GM12878 (cell line): Measurements from ENCODE around the gene SLC15A4. TPM values are rescaled to one million over a fixed set of nuclear protein-coding genes. Genes with fewer than 3 reads are reported as not detected.
A peak's percentile ranks its signal among the peaks of the same experiment; 100 is the strongest.

Experiments
- BMI1 ChIP-seq: fragments of 450-650 bp; IDR thresholded peaks from 2 replicates; pipeline ENCODE4 v1.6.1; 2016; ENCODE audit warnings: mild to moderate bottlenecking, moderate library complexity, borderline replicate concordance
- CEBPZ ChIP-seq: fragments of 150-350 bp; IDR thresholded peaks from 2 replicates; pipeline ENCODE4 v1.6.1; 2016; ENCODE audit warnings: low read depth, low read length
- CREB1 ChIP-seq: IDR thresholded peaks from 2 replicates; pipeline ENCODE4 v1.6.1; 2012; ENCODE audit warnings: low read depth, mild to moderate bottlenecking, inconsistent platforms
- EP300 ChIP-seq, 2 experiments: fragments of 150-350 bp in 1 of 2; IDR thresholded peaks; 2 replicates each; pipeline ENCODE4 v1.6.1; 2011 to 2012; ENCODE audit warnings: low read depth in 2 of 2, low read length in 2 of 2, borderline replicate concordance in 1 of 2, improper control_type of control experiment in 1 of 2, inconsistent platforms in 1 of 2; ENCODE audit not compliant: control insufficient read depth in 1 of 2
- FOXM1 ChIP-seq: IDR thresholded peaks from 2 replicates; pipeline ENCODE4 v1.6.1; 2012; ENCODE audit warnings: low read depth, mild to moderate bottlenecking, inconsistent platforms, low read length, moderate library complexity
- HDAC2 ChIP-seq: fragments of 200-600 bp; sonication (generic); IDR thresholded peaks from 2 replicates; pipeline ENCODE4 v1.6.1; 2017
- HSF1 ChIP-seq: fragments of 150-350 bp; IDR thresholded peaks from 2 replicates; pipeline ENCODE4 v1.6.1; 2014; ENCODE audit warnings: mild to moderate bottlenecking, low read depth, low read length
- IRF4 ChIP-seq: IDR thresholded peaks from 2 replicates; pipeline ENCODE4 v1.6.1; 2011; ENCODE audit warnings: low read depth, low read length
- JUNB ChIP-seq: IDR thresholded peaks from 2 replicates; pipeline ENCODE4 v1.6.1; 2016; ENCODE audit warnings: antibody characterized with exemption, mild to moderate bottlenecking
- LARP7 ChIP-seq: fragments of 450-650 bp; IDR thresholded peaks from 2 replicates; pipeline ENCODE4 v1.6.1; 2017; ENCODE audit warnings: mild to moderate bottlenecking
- MTA2 ChIP-seq: fragments of 450-650 bp; IDR thresholded peaks from 2 replicates; pipeline ENCODE4 v1.6.1; 2016; ENCODE audit warnings: low read depth, mild to moderate bottlenecking, moderate library complexity
- NFXL1 ChIP-seq: fragments of 450-650 bp; IDR thresholded peaks from 2 replicates; pipeline ENCODE4 v1.6.1; 2017; ENCODE audit warnings: antibody characterized with exemption, mild to moderate bottlenecking, borderline replicate concordance
- NR2C1 ChIP-seq: fragments of 450-650 bp; IDR thresholded peaks from 2 replicates; pipeline ENCODE4 v1.6.1; 2017; ENCODE audit warnings: antibody characterized with exemption, mild to moderate bottlenecking, moderate library complexity
- RB1 ChIP-seq: fragments of 450-650 bp; formaldehyde crosslinking; IDR thresholded peaks from 2 replicates; pipeline ENCODE4 v1.6.1; 2017; ENCODE audit warnings: mild to moderate bottlenecking, borderline replicate concordance
- SKIL ChIP-seq: fragments of 450-650 bp; IDR thresholded peaks from 2 replicates; pipeline ENCODE4 v1.6.1; 2017; ENCODE audit warnings: mild to moderate bottlenecking, low read depth, inconsistent platforms; ENCODE audit not compliant: poor library complexity, severe bottlenecking
- SPI1 ChIP-seq: IDR thresholded peaks from 2 replicates; pipeline ENCODE4 v1.6.1; 2011; ENCODE audit warnings: low read depth, mild to moderate bottlenecking, low read length, moderate library complexity, borderline replicate concordance; ENCODE audit not compliant: insufficient read depth
- STAT1 ChIP-seq: fragments of 450-650 bp; conservative IDR thresholded peaks from 2 replicates; pipeline ENCODE4 v1.6.1; 2014; ENCODE audit warnings: antibody characterized with exemption, mild to moderate bottlenecking
- TARDBP ChIP-seq: IDR thresholded peaks from 2 replicates; pipeline ENCODE4 v1.6.1; 2016; ENCODE audit warnings: borderline replicate concordance
- TBL1XR1 ChIP-seq: IDR thresholded peaks from 2 replicates; pipeline ENCODE4 v1.6.1; 2012; ENCODE audit warnings: low read depth, low read length, improper control_type of control experiment
- ZBED1 ChIP-seq: IDR thresholded peaks from 2 replicates; pipeline ENCODE4 v1.6.1; 2016; ENCODE audit warnings: borderline replicate concordance
- ZSCAN29 ChIP-seq: fragments of 450-650 bp; IDR thresholded peaks from 2 replicates; pipeline ENCODE4 v1.6.1; 2017; ENCODE audit warnings: mild to moderate bottlenecking, moderate library complexity
- polyA plus RNA-seq, 11 experiments: library from polyadenylated mRNA; depleted of rRNA in 4 of 11; unstranded in 6 of 11; stranded (reverse) in 5 of 11; fragments of >200 nt; fragmentation: Nextera tagmentation in 4 of 11; fragmentation: Illumina TruSeq in 1 of 11; extraction: Ambion mirVana in 4 of 11; extraction: Trizol in 1 of 11; gene quantifications; 1 replicate in 1 of 11; 2 replicates in 10 of 11; pipeline versions ENCODE4 v1.2.1 to v1.2.3, GENCODE V29; 2011 to 2016; ENCODE audit warnings: inconsistent platforms in 2 of 11, missing spikeins in 2 of 11, low read depth in 1 of 11
- total RNA-seq, 4 experiments: library from RNA; depleted of rRNA in 3 of 4; stranded (reverse); fragments of >200 nt in 3 of 4; fragmentation: Illumina TruSeq in 1 of 4; extraction: Trizol in 1 of 4; gene quantifications; 2 replicates each; pipeline versions ENCODE4 v1.2.1 to v1.2.3, GENCODE V29; 2013 to 2021

SLC15A4 gene
- total and polyA plus RNA-seq, 10 of the 15 experiments (the other 5 are each of a cell fraction or from before 2014, with no cell fraction given), result 12.7 to 257 (median 36.6) TPM

GRCh38 chr12:128820253-128820652, 3.5 kb downstream of the SLC15A4 start (continued):
- TF ChIP-seq CEBPZ (no peak), SPI1 (no peak), CREB1 (peak; percentile 89), ZBED1 (no peak), MTA2 (peak; percentile 11; the same call in 1 of the 2 replicates), HDAC2 (no peak), TBL1XR1 (peak; percentile 9; the same call in 1 of the 2 replicates), NR2C1 (no peak), ZSCAN29 (0 out of 2 replicates have a peak, but pooled peaks have one; percentile 4), SKIL (no peak), HSF1 (no peak), TARDBP (no peak), IRF4 (no peak), LARP7 (no peak), NFXL1 (no peak), BMI1 (0 out of 2 replicates have a peak, but pooled peaks have one; percentile 13), EP300 (IDR thresholded peaks at IDR 0.05; ENCODE audit: borderline replicate concordance in 1 of 2, control insufficient read depth in 1 of 2, low read depth in 2 of 2, low read length in 2 of 2) (no peak), RB1 (no peak), JUNB (no peak), STAT1 (no peak), FOXM1 (no peak)
